Heart right ventricle (tissue), 16 donors: ENCODE data around the gene METAP1. TPM values are rescaled to one million over a fixed set of nuclear protein-coding genes. Genes with fewer than 3 reads are reported as not detected.

Experiments
- ATAC-seq, 8 donors: fragments of 200-7000 bp; cut with Tn5 transposase; one replicate each; pipeline ENCODE4 v1.9.1; 2020; ENCODE audit warnings: mild to moderate bottlenecking in 8 of 8, moderate library complexity in 8 of 8, moderate number of reproducible peaks in 1 of 8
- DNase-seq, 2 donors: peaks; one replicate each; pipeline ENCODE4 v3.0.0-alpha.2; 2020
- H3K27ac ChIP-seq, 10 donors: fragments of 200-600 bp; sonication (generic) in 2 of 10; one replicate each; pipeline versions ENCODE4 v1.5.0 to v1.8.0; 2020 to 2022; ENCODE audit warnings: mild to moderate bottlenecking in 3 of 10
- H3K27me3 ChIP-seq, 7 donors: fragments of 200-600 bp; one replicate each; pipeline ENCODE4 v1.8.0; 2021 to 2022; ENCODE audit warnings: mild to moderate bottlenecking in 2 of 7
- H3K36me3 ChIP-seq, 9 donors: fragments of 200-600 bp; sonication (generic) in 1 of 9; one replicate each; pipeline versions ENCODE4 v1.5.0 to v1.8.0; 2020 to 2022; ENCODE audit warnings: mild to moderate bottlenecking in 2 of 9
- H3K4me1 ChIP-seq, 9 donors: fragments of 200-600 bp; sonication (generic) in 1 of 9; one replicate each; pipeline versions ENCODE4 v1.5.0 to v1.8.0; 2020 to 2022; ENCODE audit warnings: mild to moderate bottlenecking in 4 of 9
- H3K4me3 ChIP-seq, 10 donors: fragments of 200-600 bp; sonication (generic) in 2 of 10; one replicate each; pipeline versions ENCODE4 v1.5.0 to v1.8.0; 2020 to 2022; ENCODE audit warnings: mild to moderate bottlenecking in 7 of 10, moderate library complexity in 2 of 10
- H3K9me3 ChIP-seq, 11 donors: fragments of 200-600 bp in 10 of 11; sonication (generic) in 2 of 11; one replicate each; pipeline versions ENCODE4 v1.5.0 to v1.8.0; 2013 to 2022; ENCODE audit warnings: mild to moderate bottlenecking in 2 of 11, control low read depth in 1 of 11, moderate library complexity in 1 of 11
- WGBS, 2 donors: extraction: QIAGEN DNeasy Blood & Tissue Kit; methylation state at CpG; one replicate each; pipeline ENCODE4 v1.1.7; 2013; ENCODE audit warnings: inconsistent platforms in 1 of 2; 5-methylcytosine and 5-hydroxymethylcytosine counted together
- intact Hi-C, 10 donors: fragments of 100-400 bp; cut with DNase I; formaldehyde crosslinking; loops; one replicate each; pipeline versions ENCODE4 v1.11.1 to v1.14.2; 2022
- polyA plus RNA-seq, 2 donors: library from polyadenylated mRNA; stranded (reverse); fragments of 200-250 nt; gene quantifications; one replicate each; pipeline ENCODE4 v1.2.3, GENCODE V29; 2013
- total RNA-seq, 10 donors: library from RNA; stranded (reverse); fragmentation: NEBNext Ultra II Directional in 3 of 10; extraction: Animal tissue kit (Norgen Biotek cat#: 25700) in 3 of 10; gene quantifications; one replicate each; pipeline versions ENCODE4 v1.2.1 to v1.2.4, GENCODE V29; 2021 to 2023
- TF ChIP-seq, protein P1 (sequence below), 9 donors: fragments of 200-600 bp; sonication (generic) in 2 of 9; IDR thresholded peaks; one replicate each; pipeline versions ENCODE4 v1.5.0 to v1.8.0; 2021 to 2022; ENCODE audit warnings: antibody characterized with exemption in 9 of 9, mild to moderate bottlenecking in 5 of 9, moderate library complexity in 1 of 9
- donor health status: Arrhythmogenic right ventricular cardiomyopathy.
- donor health status: ischemic (EF 13 %, LVEDD 7.1; RV severe dilation, severe dysfunction).
- donor health status: healthy with polysubstance abuse.
- donor health status: DM: no; HTN: yes; CAD: no.
- donor health status: DM: no; HTN: no; CAD: no.
- donor health status: ischemic (EF 25% LVEDD 6.9; RV normal size, moderate dysfunction).
- donor health status: ischemic (EF 25% LVEDD 5.7; RV mildly dilated, moderate dysfunction).
- donor health status: healthy.
- donor health status: DM: yes; HTN: yes; CAD: no.
- donor health status: Ischemic cardiomyopathy.
- donor health status: ischemic (EF 35%, LVEDD 5.7; RV mildly dilated, moderate dysfunction).
- donor health status: nonischemic (EF 11% LVEDD 7.7; RV severe dilation, severe dysfunction).
- donor health status: DM: yes; HTN: yes; CAD: no.
- donor health status: PGD.
- donor health status: ischemic (EF 29% LVEDD 5.4; RV normal size, mild dysfunction).
- donor health status: nonischemic (EF 23%, LVEDD 6.1; RV moderate dilation, normal function).

The METAP1 gene
- total and polyA plus RNA-seq, 12 donors: 37.7 to 79.7 (median 59.8) TPM

DNA sequence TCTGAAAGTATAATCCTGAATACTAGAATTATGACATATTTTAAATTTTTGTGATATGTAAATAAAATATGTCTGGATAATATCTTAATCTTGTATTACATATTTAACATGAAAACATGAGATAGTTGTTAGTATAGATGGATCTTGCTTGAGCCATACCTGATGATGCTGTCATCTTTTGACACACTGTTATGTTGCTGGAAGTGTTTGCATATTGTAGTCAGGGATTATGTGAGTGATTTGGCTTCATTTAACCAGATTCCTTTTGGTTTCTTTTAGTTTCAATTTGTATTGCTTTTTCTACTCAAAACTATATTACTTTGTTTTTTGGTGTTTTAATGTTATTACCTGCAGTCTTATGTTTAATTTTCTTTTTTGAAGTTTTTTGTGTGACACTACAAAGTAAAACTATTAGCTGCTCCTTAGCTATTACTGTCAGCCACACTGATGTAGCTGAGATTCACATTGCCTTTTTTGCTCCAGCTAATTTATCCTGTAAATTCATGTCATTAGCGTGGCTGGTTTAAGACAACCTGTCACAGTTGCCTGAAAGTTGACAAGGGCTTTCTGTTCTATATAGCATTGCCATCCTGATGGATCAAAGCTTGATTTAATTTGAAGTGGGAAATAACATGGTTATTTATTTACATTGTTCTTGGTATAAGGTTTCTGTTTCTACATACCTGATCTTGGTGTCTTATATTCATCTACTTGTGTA lies 33.7 kb downstream of the METAP1 start:
- WGBS, 2 donors: 80 to 81% methylated on average over 1 of the region's 1 CpG
- DNase-seq (no peak), ATAC-seq (no peak)
- H3K9me3 ChIP-seq: no peaks in the 10 kb centered on the region
- intact Hi-C loops: no loop called here
- no peak overlapping the region for H3K4me3 ChIP-seq
- no peak overlapping the region for H3K27ac ChIP-seq
- TF ChIP-seq, protein P1, sequence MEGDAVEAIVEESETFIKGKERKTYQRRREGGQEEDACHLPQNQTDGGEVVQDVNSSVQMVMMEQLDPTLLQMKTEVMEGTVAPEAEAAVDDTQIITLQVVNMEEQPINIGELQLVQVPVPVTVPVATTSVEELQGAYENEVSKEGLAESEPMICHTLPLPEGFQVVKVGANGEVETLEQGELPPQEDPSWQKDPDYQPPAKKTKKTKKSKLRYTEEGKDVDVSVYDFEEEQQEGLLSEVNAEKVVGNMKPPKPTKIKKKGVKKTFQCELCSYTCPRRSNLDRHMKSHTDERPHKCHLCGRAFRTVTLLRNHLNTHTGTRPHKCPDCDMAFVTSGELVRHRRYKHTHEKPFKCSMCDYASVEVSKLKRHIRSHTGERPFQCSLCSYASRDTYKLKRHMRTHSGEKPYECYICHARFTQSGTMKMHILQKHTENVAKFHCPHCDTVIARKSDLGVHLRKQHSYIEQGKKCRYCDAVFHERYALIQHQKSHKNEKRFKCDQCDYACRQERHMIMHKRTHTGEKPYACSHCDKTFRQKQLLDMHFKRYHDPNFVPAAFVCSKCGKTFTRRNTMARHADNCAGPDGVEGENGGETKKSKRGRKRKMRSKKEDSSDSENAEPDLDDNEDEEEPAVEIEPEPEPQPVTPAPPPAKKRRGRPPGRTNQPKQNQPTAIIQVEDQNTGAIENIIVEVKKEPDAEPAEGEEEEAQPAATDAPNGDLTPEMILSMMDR (IDR thresholded peaks at IDR 0.05): no peak
- peaks cover 0 to 7% (median 0%) of the 10 kb centered on the region in 9 donors for H3K36me3 ChIP-seq
- no peaks in the 10 kb centered on the region for H3K27me3 ChIP-seq
- peaks cover 0 to 38% (median 20%) of the 10 kb centered on the region in 9 donors for H3K4me1 ChIP-seq

DNA sequence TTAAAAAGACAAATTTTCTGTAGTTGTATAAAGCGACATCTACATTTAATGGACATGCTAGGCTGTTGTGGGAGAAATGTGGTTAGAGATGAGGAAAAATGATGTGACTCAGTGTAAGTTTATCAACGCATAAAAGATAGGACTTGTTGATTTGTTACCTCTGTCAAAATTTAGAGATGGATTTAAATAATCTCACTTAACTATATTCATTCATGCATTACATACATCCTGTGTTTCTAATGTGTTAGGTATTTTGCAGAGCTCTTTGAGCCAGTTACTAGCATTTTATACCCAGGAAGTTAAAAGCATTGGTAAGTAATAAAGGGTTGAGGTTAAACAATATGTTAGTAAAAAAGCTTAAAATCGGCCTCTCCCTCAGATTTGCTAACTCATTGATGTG lies 34.3 kb downstream of the METAP1 start:
- WGBS, 2 donors: 84 to 89% methylated on average over 3 of the region's 3 CpGs
- Histone ChIP-seq H3K4me1 (peaks cover 0 to 31% (median 14%) of the 10 kb centered on the region in 9 donors), H3K36me3 (peaks cover 0 to 13% (median 0%) of the 10 kb centered on the region in 9 donors), H3K4me3 (no peak overlapping the region), H3K27ac (no peak overlapping the region), H3K27me3 (no peaks in the 10 kb centered on the region), H3K9me3 (no peaks in the 10 kb centered on the region)
- TF ChIP-seq, protein P1 (IDR thresholded peaks at IDR 0.05): no peak
- DNase-seq (no peak), ATAC-seq (no peak)
- intact Hi-C loops: no loop called here

DNA sequence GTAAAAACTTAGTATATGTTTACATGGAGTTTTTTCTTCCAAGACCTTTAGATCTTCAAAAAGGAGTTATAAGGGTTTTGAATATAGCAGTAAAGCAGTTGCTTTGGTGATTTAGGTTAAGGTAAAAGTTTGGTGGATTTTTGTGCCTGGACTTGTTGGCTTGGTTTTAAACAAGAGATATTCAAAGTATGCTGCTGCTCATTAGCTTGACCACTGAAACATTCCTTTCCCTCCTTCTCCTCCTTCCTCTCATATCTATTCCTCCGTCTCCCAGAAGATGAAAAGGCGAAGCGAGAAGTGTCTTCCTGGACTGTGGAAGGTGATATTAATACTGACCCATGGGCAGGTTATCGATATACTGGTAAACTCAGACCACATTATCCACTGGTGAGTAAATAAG lies 38.4 kb downstream of the METAP1 start:
- Histone ChIP-seq H3K36me3 (peaks cover 0 to 45% (median 0%) of the 10 kb centered on the region in 9 donors), H3K27me3 (no peaks in the 10 kb centered on the region), H3K4me3 (no peak overlapping the region), H3K4me1 (peaks cover 0 to 9% (median 4%) of the 10 kb centered on the region in 9 donors), H3K9me3 (peaks cover 0 to 22% (median 11%) of the 10 kb centered on the region in 11 donors), H3K27ac (no peak overlapping the region)
- DNase-seq (no peak), ATAC-seq (no peak)
- WGBS, 2 donors: 84 to 87% methylated on average over 4 of the region's 4 CpGs
- TF ChIP-seq, protein P1 (IDR thresholded peaks at IDR 0.05): no peak
- intact Hi-C loops: no loop called here

DNA sequence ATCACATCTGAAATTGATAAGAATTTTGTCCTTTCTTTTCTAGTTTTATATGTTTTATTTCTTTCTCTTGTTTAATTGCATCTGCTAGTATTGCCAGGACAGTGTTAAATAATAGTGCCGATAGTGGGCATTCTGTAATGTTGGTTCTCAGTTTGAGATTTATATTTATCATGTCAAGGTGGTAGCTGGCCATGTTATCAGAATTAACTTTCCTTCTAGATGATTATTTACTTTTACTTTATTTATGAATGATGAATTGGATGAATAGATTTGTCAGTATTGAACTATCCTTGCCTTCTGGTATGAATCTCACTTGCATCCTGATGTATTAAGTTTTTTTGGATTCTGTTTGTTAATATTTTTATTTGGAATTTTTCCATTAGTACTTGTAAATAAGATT lies 42.7 kb downstream of the METAP1 start:
- Histone ChIP-seq H3K27me3 (no peaks in the 10 kb centered on the region), H3K36me3 (peaks cover 0 to 77% (median 0%) of the 10 kb centered on the region in 9 donors), H3K9me3 (peaks cover 0 to 26% (median 11%) of the 10 kb centered on the region in 11 donors), H3K4me3 (no peak overlapping the region), H3K27ac (no peak overlapping the region), H3K4me1 (peaks cover 0 to 7% (median 0%) of the 10 kb centered on the region in 9 donors)
- 97 to 100% methylated on average over 1 of the region's 1 CpG for WGBS, 2 donors
- intact Hi-C loops: no loop called here
- TF ChIP-seq, protein P1 (IDR thresholded peaks at IDR 0.05): no peak
- DNase-seq: no peak
- ATAC-seq: no peak
